Breast epithelium (tissue), 3 donors: ENCODE data around the gene ERRFI1.

Source experiments
- POLR2A ChIP-seq: fragments of 450-650 bp; IDR thresholded peaks from one replicate; pipeline ENCODE4 v1.6.1; 2016; ENCODE audit warnings: antibody characterized with exemption, mild to moderate bottlenecking, moderate library complexity
- POLR2AphosphoS5 ChIP-seq, 3 donors: sonication (generic); formaldehyde crosslinking; IDR thresholded peaks; one replicate each; pipeline ENCODE4 v1.6.1; 2017; ENCODE audit warnings: antibody characterized with exemption in 3 of 3
- TF ChIP-seq, protein P1 (sequence below), 3 donors: fragments of 450-650 bp; IDR thresholded peaks; one replicate each; pipeline ENCODE4 v1.5.1; 2016 to 2017; ENCODE audit warnings: antibody characterized with exemption in 3 of 3, mild to moderate bottlenecking in 3 of 3, moderate library complexity in 3 of 3

DNA sequence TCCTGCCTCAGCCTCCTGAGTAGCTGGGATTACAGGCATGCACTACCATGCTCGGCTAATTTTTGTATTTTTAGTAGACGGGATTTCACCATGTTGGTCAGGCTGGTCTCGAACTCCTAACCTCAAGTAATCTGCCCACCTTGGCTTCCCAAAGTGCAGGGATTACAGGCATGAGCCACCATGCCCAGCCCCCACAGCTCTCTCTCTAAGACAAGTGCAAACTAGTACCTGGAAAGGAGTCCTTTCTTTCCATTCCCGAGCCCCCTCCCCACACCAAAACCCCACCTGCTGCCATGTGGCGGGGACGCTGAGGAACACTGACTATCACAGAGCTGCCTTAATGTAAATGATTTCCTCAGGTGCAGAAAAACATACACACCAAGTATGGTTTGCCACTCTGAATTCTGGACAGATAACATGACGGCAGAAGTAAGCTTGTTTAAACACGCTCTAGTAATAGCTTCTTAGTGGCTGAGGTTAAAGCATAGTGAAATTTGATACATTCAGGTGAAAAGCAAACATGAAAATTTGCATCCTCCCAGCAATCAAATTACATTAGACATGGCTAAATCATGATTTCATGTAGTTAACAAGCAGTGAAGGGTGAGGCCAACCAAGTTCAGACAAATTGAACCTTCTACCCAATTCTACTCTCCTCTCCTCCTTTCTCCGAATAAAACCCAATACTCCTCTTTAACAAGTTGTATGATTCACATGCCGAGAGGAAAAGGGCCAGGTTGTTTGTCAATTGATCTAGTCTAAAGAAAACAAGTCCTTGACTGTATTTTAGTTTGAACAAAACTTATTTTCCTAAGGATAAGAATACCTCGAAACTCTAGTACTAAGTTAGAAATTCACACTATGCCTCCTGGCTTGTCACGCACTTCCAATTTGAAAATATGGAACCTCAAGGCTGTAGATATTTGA is 19.8 kb downstream of the ERRFI1 start:
- TF ChIP-seq, protein P1, sequence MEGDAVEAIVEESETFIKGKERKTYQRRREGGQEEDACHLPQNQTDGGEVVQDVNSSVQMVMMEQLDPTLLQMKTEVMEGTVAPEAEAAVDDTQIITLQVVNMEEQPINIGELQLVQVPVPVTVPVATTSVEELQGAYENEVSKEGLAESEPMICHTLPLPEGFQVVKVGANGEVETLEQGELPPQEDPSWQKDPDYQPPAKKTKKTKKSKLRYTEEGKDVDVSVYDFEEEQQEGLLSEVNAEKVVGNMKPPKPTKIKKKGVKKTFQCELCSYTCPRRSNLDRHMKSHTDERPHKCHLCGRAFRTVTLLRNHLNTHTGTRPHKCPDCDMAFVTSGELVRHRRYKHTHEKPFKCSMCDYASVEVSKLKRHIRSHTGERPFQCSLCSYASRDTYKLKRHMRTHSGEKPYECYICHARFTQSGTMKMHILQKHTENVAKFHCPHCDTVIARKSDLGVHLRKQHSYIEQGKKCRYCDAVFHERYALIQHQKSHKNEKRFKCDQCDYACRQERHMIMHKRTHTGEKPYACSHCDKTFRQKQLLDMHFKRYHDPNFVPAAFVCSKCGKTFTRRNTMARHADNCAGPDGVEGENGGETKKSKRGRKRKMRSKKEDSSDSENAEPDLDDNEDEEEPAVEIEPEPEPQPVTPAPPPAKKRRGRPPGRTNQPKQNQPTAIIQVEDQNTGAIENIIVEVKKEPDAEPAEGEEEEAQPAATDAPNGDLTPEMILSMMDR (IDR thresholded peaks at IDR 0.05): no peak
- TF ChIP-seq POLR2A (no peak), POLR2AphosphoS5 (IDR thresholded peaks at IDR 0.05) (no peak)
